ES-I3 (cell line): ENCODE data around the gene TWIST1.

Experiments
- H3K36me3 ChIP-seq: 2 replicates; pipeline ENCODE4 v1.6.1; 2013; ENCODE audit warnings: mild to moderate bottlenecking, low read length, control low read depth, moderate library complexity; ENCODE audit not compliant: insufficient read depth
- H3K4me1 ChIP-seq: 2 replicates; pipeline ENCODE4 v1.6.1; 2013; ENCODE audit warnings: mild to moderate bottlenecking, control low read depth, low read length; ENCODE audit not compliant: insufficient read depth
- H3K9ac ChIP-seq: 2 replicates; pipeline ENCODE4 v1.6.1; 2013; ENCODE audit warnings: low read depth, mild to moderate bottlenecking, low read length, moderate library complexity
- H3K9me3 ChIP-seq: 2 replicates; pipeline ENCODE4 v1.6.1; 2013; ENCODE audit warnings: mild to moderate bottlenecking, low read length, moderate library complexity; ENCODE audit not compliant: control insufficient read depth, insufficient read depth

TWIST1 gene

DNA sequence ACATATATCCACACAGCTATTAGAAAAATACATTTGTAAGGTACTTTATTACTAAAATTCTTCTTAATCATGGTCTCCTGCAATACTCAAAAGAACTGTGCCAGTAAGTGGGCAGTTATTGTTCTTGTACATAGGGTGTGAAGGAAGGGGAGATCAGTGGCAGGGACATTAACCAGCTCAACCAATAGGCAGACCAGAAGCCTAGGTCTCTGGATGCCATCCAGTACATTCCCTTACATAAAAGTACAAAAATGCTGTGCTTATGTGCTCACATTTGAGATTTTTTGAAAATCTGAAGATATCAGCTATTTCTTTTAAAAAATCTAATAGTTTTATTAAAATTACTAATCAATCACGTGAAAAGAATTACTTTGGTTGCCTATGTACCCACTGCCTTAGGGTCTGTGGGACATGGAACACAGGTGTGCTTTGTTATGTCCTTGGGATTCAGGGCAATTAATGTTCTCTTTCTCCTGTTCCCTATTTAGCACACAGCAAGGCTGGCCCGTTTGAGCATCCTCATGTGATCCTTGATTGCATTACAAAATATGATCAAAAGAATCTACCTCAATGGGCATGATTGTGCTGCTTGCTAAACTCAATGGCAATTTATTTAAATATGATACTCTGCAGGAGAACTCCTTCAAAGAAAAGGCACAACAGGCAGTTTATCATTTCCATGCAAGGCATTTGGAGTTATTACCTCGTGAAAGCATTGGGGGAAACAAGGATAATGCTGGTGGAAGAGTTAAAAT is 22.7 kb downstream of the TWIST1 start:
- Histone ChIP-seq H3K9me3 (no peaks in the 10 kb centered on the region), H3K36me3 (no peaks in the 10 kb centered on the region), H3K4me1 (peaks cover 15% of the 10 kb centered on the region; the same call in 1 of the 2 replicates), H3K9ac (no peak overlapping the region)

DNA sequence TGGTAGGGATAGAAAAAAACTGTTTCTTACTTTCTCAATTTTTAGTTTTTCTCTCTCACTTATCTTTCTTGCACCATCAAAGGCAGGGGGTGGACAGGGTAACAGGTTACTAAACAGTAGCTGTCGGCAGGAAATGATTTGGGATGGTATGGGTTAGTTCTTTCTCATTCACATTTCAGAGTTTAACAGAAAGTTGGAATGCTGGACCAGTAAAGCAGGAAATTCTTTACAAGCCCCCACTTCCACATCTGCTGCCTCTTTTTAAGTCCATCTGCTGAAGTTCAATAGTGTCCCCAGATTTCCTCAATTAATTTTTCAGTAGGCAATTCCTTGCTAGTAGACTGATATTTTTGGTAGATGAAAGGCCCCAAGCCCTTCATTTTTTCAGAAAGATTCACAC is 23.3 kb downstream of the TWIST1 start:
- no peak overlapping the region for H3K9ac ChIP-seq
- H3K4me1 ChIP-seq: peaks cover 19% of the 10 kb centered on the region; the same call in 1 of the 2 replicates
- H3K36me3 ChIP-seq: no peaks in the 10 kb centered on the region
- no peaks in the 10 kb centered on the region for H3K9me3 ChIP-seq

DNA sequence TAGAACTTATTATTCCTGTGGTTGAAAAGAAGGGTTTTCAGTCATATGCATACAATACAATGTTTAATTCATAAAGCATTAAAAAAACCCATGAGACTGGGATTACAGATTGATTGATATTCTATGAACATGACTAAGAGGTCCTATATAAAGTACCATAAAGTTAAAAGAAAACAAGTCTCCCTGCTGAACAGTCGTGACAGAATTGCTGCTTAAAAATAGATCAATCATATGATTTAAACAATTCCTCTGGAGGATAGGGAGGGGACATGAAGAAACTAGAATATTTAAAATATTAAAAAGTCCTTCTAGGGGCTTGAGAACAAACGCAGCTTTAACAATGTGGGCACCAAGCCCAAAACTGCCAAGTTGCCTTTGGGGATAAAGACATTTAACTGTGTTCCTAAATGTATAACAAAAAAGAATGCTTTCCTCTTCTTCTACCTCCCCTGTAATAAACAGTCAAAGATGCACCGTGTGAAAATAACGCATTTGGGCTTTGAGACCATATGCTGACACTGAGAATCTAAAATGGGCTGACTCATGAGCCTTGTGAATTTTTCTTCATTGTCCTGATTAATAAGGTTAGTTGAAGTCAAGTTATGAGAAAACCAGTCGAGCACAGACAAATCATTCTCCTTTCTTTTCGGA is 25.8 kb downstream of the TWIST1 start:
- Histone ChIP-seq H3K9ac (no peak overlapping the region), H3K4me1 (peaks cover 19% of the 10 kb centered on the region; the same call in 1 of the 2 replicates), H3K9me3 (no peaks in the 10 kb centered on the region)

DNA sequence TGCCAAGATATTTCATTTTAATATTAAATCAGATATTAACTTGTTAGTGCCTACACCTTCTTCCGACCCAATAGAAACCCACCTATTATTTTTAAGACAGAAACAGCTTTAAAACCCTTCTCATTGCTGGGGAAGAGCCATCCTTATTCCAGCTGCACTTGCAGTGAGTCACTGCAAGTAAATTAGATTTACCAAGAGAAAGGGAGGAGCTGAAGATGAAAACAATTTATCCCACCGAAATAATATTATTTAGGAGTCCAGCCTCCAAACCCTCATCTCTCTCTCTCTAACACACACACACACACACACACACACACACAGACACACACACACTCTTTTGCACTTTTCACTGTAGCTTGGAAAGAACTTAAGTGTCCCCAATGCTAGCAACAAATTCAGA is 26.9 kb downstream of the TWIST1 start:
- H3K4me1 ChIP-seq: peaks cover 14% of the 10 kb centered on the region; the same call in 1 of the 2 replicates
- no peaks in the 10 kb centered on the region for H3K36me3 ChIP-seq
- H3K9ac ChIP-seq: no peak overlapping the region
- H3K9me3 ChIP-seq: no peaks in the 10 kb centered on the region

More for the DNA sequence above, 25.8 kb downstream of the TWIST1 start:
- H3K36me3 ChIP-seq: no peaks in the 10 kb centered on the region

DNA sequence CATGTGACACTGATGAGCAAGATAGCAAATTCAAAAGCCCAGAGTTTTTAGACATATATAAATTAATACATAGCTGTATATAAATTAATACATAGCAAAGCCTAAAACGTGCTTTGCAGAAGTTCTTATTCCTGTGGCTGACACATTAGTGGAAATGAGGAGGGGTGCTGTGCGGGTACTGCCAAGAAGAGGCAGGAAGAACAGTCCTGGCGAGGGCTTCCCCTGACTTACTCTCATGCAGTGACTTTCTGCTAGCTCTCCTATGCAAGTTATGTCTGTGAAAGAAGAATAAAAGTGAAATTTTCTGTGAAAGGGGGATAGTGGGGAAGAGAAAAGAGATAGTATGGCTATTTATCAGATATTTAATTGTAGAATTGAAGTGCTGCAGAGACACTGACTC is 27.6 kb downstream of the TWIST1 start:
- Histone ChIP-seq H3K9me3 (no peaks in the 10 kb centered on the region), H3K4me1 (peaks cover 7% of the 10 kb centered on the region; the same call in 1 of the 2 replicates), H3K36me3 (no peaks in the 10 kb centered on the region), H3K9ac (no peak overlapping the region)

DNA sequence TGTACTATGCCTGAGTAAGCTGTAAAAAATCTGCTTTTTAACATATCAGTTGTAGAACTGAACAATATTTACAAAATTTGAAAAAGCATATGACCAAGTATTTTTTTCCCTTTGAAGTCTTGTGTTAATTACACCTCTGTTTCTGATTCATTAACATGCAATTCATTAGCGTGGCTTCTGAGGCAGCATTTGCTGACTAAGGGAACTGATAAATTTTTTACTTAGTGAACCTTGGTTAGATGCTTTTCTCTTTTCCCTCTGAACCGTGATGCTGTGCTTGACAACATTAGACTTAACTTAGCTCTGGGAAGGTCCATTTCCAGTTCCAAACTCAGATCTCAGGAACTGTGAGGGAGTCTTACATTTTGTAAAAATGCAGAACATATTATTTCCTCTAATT is 28.1 kb downstream of the TWIST1 start:
- no peaks in the 10 kb centered on the region for H3K9me3 ChIP-seq
- H3K9ac ChIP-seq: no peak overlapping the region
- H3K4me1 ChIP-seq: peaks cover 4% of the 10 kb centered on the region; the same call in 1 of the 2 replicates
- H3K36me3 ChIP-seq: no peaks in the 10 kb centered on the region

DNA sequence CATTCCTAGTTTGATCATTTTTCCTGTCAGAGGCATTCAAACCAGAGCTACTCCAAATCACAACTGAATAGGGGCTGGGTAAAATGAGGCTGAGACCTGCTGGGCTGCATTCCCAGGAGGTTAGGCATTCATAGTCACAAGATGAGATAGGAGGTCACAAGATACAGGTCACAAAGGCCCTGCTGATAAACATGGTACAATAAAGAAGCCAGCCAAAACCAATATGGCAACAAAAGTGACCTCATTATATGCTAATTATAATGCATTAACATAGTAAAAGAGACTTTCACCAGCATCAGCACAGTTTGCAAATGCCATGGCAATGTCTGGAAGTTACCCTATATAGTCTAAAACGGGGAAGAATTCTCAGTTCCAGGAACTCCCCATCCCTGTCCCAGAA is 37.3 kb downstream of the TWIST1 start:
- Histone ChIP-seq H3K4me1 (peaks cover 30% of the 10 kb centered on the region), H3K9ac (peak overlapping the region; percentile 20; the same call in 1 of the 2 replicates), H3K36me3 (no peaks in the 10 kb centered on the region), H3K9me3 (no peaks in the 10 kb centered on the region)

DNA sequence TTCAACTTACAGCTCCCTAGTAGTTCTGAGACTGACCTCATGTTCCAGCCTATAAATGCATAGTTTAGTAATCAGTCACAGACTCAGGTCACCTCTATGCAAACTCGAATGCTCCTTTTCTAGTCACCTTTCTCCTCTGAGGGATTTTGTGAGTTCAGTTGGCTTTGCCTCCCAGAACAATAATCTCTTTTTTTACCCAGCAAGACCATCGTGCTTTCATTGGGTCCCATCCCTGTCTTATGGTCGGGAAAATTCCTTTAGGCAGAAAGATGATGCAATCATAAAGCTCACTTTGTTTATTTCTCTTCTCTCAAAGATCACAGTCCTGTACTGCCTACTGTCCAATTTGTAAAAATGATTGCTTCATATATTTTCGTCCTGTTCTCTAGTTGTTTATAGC is 38.4 kb downstream of the TWIST1 start:
- H3K9ac ChIP-seq: no peak overlapping the region
- H3K9me3 ChIP-seq: no peaks in the 10 kb centered on the region
- no peaks in the 10 kb centered on the region for H3K36me3 ChIP-seq
- H3K4me1 ChIP-seq: peaks cover 30% of the 10 kb centered on the region

DNA sequence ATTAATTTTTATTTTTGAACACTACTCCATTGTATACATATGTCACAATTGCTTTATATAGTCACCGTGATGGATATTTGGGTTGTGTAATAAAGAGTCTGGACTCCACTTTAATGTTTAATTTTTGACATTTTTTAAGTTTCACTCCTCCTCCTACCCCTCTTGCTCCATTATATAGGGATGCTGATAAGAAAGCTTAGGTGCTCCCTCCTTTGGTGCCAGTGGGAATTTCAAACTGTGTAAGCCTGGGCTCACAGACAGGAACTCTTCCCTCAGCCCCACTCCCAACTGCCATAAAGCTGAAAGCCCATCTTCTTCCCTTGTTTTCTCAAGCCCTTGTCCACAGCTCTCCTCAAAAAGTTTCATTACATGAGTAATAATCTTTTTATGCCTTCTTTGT is 47.6 kb downstream of the TWIST1 start:
- Histone ChIP-seq H3K36me3 (no peaks in the 10 kb centered on the region), H3K4me1 (no peaks in the 10 kb centered on the region), H3K9ac (no peak overlapping the region), H3K9me3 (no peaks in the 10 kb centered on the region)

DNA sequence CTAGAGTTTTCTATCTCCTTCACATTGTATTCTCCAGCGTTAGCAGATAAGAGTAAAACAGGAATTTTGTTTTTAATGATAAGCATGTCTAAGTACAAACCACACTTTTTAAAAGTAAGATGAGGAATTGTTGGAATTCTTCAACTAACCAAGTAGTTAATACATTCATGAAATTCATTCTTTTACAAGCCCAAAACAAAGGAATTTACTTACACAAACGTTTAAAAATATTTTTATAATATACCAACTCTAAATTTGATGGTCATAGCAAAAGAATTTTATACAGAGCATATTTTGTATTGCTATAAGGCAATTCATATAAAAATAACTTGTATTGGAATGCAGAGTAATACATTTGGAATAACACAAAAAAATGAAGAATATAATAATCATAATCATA is 51.3 kb downstream of the TWIST1 start:
- H3K36me3 ChIP-seq: no peaks in the 10 kb centered on the region
- H3K9me3 ChIP-seq: no peaks in the 10 kb centered on the region
- H3K9ac ChIP-seq: no peak overlapping the region
- no peaks in the 10 kb centered on the region for H3K4me1 ChIP-seq
